HepG2 (cell line): Measurements from ENCODE around the gene NSMCE1.

ENCODE experiments used
- ARHGAP35 ChIP-seq: sonication (generic); formaldehyde crosslinking; IDR thresholded peaks from 2 replicates; pipeline ENCODE4 v1.9.0; 2022; ENCODE audit warnings: mild to moderate bottlenecking, inconsistent platforms, moderate library complexity, missing genetic modification reagents, borderline replicate concordance
- DPF2 ChIP-seq: sonication (generic); formaldehyde crosslinking; IDR thresholded peaks from 2 replicates; pipeline ENCODE4 v1.4.0; 2020; ENCODE audit warnings: mild to moderate bottlenecking, low read depth, missing genetic modification reagents, borderline replicate concordance
- EP300 ChIP-seq, 3 experiments: sonication (generic) in 1 of 3; formaldehyde crosslinking in 1 of 3; IDR thresholded peaks; 2 replicates each; pipeline versions ENCODE4 v1.5.1 to v1.6.1; 2011 to 2020; ENCODE audit warnings: low read depth in 2 of 3, low read length in 2 of 3, borderline replicate concordance in 1 of 3, improper control_type of control experiment in 1 of 3, mild to moderate bottlenecking in 1 of 3, missing genetic modification reagents in 1 of 3, moderate library complexity in 1 of 3
- FOXK1 ChIP-seq: sonication (generic); formaldehyde crosslinking; IDR thresholded peaks from 2 replicates; pipeline ENCODE4 v1.4.0; 2020; ENCODE audit warnings: low read depth, missing genetic modification reagents, borderline replicate concordance
- NFYB ChIP-seq: sonication (generic); formaldehyde crosslinking; IDR thresholded peaks from 2 replicates; pipeline ENCODE4 v1.4.0; 2020; ENCODE audit warnings: missing genetic modification reagents
- NR1H2 ChIP-seq: sonication (generic); formaldehyde crosslinking; IDR thresholded peaks from 2 replicates; pipeline ENCODE4 v1.8.1; 2022; ENCODE audit warnings: low read depth, missing genetic modification reagents, borderline replicate concordance
- ZNF451 ChIP-seq: sonication (generic); formaldehyde crosslinking; IDR thresholded peaks from 2 replicates; pipeline ENCODE4 v1.5.0; 2020; ENCODE audit warnings: mild to moderate bottlenecking, missing genetic modification reagents
- TF ChIP-seq, protein P1 (sequence below): conservative IDR thresholded peaks from 2 replicates; pipeline ENCODE4 v1.6.1; 2018; ENCODE audit warnings: missing genetic modification reagents
- TF ChIP-seq, protein P2 (sequence below): sonication (generic); formaldehyde crosslinking; IDR thresholded peaks from 2 replicates; pipeline ENCODE4 v1.5.0; 2020; ENCODE audit warnings: mild to moderate bottlenecking, missing genetic modification reagents, moderate library complexity

DNA sequence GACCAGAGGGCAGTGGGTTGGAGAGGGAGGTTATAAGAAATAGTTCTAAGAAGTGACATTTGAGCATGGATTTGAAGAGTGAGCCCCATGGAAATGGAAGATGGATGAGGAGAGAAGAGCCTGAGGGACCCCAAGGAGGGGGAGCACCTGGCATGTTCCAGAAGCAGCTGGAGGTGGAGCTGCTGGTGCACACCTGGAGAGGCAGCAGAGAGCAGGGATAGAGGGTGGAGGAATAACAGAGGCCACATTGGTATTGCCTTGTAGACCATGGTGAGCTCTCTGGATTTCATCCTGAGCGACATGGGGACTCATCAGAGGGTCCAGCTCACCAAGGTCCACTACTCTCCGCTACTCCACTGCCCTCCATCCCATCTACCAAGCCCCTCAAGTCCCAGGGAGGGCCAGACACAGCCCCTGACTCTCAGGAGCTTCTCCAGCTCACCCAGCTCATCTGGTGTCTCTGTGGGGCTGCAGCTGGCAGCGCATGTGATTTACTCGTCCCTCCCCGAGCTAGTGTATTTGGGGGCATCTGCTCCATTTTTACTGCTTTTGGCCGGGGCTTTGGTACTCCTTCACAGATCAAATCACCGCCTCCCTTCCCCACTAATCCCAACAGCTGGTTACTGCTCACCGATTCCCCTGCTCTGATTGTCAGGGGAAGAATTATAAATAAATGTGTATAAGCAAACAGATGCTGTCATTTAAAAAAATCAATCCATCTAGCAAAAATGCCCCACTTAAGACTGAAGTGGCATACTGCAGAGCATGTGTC, 87.4 kb downstream of the NSMCE1 start:
- TF ChIP-seq, protein P1, sequence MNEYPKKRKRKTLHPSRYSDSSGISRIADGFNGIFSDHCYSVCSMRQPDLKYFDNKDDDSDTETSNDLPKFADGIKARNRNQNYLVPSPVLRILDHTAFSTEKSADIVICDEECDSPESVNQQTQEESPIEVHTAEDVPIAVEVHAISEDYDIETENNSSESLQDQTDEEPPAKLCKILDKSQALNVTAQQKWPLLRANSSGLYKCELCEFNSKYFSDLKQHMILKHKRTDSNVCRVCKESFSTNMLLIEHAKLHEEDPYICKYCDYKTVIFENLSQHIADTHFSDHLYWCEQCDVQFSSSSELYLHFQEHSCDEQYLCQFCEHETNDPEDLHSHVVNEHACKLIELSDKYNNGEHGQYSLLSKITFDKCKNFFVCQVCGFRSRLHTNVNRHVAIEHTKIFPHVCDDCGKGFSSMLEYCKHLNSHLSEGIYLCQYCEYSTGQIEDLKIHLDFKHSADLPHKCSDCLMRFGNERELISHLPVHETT (CRISPR knock-in tag) = no peak
- TF ChIP-seq FOXK1 (CRISPR knock-in tag) = no peak
- no peak for TF ChIP-seq NFYB (CRISPR knock-in tag)
- TF ChIP-seq EP300 (IDR thresholded peaks at IDR 0.05; ENCODE audit: low read depth in 2 of 2, low read length in 2 of 2) = no peak
- TF ChIP-seq EP300 (CRISPR knock-in tag; IDR thresholded peaks at IDR 0.05; ENCODE audit: borderline replicate concordance) = no peak
- TF ChIP-seq ARHGAP35 (CRISPR knock-in tag) = no peak
- TF ChIP-seq, protein P2, sequence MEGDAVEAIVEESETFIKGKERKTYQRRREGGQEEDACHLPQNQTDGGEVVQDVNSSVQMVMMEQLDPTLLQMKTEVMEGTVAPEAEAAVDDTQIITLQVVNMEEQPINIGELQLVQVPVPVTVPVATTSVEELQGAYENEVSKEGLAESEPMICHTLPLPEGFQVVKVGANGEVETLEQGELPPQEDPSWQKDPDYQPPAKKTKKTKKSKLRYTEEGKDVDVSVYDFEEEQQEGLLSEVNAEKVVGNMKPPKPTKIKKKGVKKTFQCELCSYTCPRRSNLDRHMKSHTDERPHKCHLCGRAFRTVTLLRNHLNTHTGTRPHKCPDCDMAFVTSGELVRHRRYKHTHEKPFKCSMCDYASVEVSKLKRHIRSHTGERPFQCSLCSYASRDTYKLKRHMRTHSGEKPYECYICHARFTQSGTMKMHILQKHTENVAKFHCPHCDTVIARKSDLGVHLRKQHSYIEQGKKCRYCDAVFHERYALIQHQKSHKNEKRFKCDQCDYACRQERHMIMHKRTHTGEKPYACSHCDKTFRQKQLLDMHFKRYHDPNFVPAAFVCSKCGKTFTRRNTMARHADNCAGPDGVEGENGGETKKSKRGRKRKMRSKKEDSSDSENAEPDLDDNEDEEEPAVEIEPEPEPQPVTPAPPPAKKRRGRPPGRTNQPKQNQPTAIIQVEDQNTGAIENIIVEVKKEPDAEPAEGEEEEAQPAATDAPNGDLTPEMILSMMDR (CRISPR knock-in tag) = peak; percentile 47
- TF ChIP-seq ZNF451 = no peak
- TF ChIP-seq NR1H2 = no peak
- no peak for TF ChIP-seq DPF2 (CRISPR knock-in tag)
